ENCODE data around the gene MAP7.
"Not testable (repeated sequence)": the region's sequence is repeated elsewhere in the genome, so short reads cannot be mapped to it uniquely, and the experiment has no call there.

MAP7 gene

DNA sequence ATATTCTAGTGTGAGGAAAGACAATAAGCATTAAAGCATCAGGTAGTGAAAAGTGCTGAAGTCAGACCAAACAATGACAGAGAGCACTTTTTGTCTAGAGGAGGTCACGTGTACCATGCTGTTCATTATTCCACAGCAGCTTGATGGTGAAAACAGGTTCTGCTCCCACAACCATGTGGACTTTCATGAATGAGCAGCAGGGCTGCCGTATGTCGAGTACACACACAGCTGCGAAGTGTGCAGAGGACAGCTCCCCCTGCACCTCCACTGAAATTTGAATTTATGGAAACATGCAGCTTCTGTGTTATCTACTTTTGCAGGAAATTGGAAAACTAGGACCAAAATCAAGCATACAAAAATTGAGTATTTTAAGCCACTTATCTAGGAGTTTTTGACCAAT lies 85.3 kb downstream of the MAP7 start:
- DNase-seq: no peak

DNA sequence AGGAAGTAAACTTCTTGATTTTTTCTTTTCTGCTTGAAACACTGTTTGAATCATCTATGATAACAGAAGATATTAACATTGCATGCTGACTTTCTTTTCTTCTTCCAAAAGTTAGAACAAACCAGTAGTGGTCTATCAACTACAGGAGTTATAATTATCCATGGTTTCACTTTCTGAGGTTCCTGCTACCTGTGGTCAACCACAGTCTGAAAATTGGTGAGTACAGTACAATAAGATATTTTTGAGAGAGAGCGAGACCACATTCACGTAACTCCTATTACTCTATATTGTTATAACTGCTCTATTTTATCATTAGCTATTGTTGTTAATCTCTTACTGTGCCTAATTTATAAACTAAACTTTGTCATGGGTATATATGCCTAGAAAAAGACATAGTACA lies 86.1 kb downstream of the MAP7 start:
- no peak for DNase-seq

DNA sequence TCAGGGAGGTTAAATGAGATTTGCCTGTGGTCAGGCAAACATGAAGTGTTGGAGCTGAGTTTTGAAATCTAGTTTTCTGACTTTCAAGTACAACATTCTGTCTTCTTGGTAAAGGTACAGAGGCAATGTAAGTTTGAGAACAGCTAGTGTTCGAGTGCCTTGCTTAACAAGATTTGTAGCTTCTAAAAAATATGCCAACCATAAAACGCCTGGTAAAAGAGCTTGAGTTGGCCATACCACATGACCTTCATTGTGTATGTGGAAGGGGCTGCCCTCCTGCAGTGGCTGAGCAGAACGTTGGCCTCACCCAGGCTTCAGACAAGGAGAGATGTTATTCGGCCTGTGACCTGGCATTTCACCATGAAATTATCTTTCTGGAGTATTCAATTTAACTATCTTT lies 86.5 kb downstream of the MAP7 start:
- no peak for DNase-seq

DNA sequence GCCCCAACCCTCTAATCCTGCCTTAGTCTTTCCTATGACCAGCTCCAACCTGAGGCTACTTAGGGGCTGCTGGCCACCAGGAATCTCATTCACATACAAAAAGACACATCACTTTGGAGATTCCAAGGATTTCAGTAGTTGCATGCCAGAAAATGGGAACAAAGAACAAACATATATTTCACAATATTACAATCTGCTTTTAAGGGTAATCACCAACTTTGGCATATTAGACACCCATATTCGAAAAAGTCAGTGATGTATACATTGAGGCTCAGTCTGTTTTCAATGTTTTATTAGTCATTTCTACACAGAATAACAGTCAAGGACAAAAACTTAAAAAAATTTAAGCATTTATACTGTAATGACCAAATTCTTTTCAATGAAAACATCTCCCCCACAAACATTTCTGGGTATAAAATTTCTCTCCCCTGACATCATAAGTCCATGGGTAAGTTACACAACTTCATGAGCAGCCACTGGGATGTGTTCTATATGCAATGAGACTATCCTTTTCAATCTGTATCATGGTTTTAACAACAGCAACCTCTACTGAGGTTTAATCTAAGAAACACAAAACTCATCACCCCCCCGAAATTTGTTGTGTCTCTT lies 103.5 kb downstream of the MAP7 start:
- no peak for DNase-seq

DNA sequence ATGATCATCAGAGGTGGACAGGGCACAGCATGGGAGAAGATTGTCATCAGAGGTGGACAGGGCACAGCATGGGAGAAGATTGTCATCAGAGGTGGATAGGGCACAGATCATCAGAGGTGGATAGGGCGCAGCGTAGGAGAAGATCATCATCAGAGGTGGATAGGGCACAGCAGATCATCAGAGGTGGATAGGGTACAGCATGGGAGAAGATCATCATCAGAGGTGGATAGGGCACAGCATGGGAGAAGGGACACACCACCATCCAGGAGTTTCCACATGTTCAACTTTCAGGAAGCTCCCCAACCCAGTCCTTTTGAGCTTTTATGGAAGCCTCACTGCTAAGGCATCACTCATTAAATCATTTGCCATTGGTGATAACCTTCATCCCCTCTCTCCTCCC lies 104.1 kb downstream of the MAP7 start:
- no peak for DNase-seq

DNA sequence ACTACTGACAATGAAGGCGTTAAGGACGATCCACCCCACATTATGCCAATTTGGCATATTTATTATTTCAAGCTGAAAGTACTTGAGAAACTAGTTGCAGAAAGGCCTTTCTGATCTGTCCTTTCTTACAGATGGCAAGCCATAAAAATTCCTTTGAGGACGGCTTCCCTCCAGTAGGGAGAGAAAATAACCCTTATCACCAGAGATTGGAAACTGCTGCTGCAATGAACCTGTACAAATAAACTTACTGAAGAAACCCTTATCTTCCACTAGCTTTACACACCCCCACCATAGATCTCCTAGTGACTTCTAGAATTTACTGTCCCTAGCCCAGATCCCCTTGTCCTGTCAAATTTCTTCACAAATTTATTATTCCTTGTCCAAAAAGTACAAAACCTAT lies 105.2 kb downstream of the MAP7 start:
- DNase-seq: no peak

DNA sequence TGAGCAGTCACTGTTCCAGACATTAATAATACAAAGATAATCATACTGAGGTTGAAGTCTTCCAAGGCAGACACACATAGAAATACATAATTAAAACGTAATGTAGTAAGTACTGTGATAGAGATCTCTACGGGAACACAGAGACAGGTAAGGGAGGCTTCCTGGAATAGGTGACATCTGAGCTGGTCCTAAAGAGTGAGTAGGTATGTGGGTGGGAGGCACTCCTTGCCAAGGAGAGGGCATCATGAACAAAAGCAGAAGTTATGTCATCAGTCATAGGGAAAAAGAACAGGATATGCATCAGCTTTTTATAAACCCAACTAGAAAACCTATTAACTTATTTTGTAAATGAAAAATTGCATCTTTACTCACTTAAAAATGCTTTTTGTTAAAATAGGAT lies 110.0 kb downstream of the MAP7 start:
- no peak for DNase-seq

DNA sequence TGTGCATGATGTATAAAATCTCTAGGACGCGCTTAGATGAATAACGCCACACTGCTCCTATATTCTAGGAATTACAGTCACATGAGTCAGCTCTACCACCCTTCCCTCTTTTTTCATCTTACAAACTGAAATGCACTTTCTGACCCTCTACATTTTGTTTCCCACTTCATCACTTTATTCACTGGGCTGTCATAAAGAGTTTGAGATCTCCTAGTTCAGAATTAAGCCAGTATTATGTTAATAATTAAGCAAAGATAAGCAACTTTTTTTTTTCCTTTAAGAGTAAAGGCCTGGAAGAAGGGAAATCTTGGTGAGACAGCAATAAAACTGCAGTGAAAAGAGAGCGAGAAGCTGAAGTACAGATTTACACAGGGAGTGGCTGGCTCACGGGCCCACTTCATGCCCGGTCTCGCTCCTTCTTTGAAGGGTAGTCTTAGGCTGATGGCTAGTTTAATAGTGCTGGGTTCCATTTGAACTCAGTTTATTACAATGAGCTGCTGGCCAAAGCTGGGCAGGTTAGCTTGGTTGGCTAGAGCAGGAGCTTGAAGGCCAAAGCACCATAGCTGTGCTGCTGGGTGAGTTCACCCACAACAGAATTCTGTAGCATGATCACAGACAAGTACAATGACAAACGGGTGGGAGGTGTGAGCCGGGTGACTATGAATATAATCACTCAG lies 110.6 kb downstream of the MAP7 start:
- DNase-seq: no peak

DNA sequence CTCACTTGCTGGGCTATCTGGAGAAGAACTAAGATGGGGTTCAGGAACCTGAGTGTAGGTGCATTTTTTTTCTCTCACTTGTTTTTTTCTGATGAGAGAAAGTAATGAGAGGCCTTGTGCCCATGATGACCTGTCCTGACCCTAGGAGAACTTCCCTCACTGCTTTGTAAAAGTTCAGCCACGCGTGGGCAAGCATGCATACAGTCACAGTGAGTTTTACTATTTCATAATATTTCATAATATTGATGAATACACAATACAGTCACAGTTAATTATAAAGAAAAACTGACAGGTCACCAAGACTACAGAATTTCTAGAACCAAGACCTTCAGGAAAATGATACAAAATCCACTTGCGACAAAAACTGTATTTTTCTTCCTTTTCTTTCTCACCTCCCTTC lies 111.8 kb downstream of the MAP7 start:
- no peak for DNase-seq

DNA sequence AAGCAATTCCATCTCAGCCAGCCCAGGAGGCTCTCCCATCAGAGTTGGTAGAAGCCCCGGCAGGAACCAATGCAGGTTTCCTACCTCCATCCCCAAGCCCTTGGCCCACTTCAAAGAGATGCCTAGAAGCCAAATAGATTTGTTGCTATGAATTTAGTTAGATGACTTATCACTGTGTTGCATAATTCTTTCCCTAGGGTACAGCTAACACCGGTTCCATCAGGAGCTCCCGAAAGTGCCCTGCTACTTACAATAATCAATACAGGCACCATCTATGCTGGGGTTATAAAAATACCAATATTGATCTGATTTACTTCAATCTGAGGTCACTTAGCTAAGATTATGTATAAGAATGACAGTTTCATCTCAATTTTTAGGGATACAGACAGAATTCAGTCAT lies 113.0 kb downstream of the MAP7 start:
- DNase-seq: no peak

DNA sequence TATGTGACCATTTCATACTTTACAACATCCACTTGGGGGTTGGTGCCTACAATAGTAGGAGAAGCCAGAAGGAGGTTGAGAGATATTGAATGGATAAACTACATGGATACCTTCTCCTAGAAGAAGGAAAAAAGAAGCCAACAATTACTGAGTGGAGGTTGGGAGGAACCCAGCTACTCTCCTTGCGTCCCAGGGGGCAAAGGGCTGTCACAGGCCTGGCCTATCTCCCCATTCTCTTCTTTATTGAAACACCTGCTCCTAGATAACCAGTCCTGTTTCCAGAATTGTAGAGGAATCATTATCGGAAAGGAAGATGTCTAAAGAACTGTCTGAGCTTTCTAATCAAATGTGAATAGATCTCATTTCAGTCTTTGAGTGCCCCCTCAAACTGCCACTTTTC lies 115.1 kb downstream of the MAP7 start:
- no peak for DNase-seq

DNA sequence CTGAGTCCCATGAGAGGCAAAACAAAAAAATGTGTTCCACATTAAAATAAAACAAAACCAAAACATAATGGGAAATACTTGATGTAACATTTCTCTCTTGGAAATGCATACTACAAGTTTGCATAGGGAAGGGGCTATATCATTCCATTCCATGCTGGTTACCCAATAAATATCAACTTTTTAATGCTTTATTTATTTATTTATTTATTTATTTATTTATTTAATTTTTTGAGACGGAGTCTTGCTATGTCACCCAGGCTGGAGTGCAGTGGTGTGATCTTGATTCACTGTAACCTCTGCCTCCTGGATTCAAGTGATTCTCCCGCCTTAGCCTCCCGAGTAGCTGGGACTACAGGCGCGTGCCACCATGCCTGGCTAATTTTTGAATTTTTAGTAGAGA lies 118.9 kb downstream of the MAP7 start:
- not testable (repeated sequence) for DNase-seq

DNA sequence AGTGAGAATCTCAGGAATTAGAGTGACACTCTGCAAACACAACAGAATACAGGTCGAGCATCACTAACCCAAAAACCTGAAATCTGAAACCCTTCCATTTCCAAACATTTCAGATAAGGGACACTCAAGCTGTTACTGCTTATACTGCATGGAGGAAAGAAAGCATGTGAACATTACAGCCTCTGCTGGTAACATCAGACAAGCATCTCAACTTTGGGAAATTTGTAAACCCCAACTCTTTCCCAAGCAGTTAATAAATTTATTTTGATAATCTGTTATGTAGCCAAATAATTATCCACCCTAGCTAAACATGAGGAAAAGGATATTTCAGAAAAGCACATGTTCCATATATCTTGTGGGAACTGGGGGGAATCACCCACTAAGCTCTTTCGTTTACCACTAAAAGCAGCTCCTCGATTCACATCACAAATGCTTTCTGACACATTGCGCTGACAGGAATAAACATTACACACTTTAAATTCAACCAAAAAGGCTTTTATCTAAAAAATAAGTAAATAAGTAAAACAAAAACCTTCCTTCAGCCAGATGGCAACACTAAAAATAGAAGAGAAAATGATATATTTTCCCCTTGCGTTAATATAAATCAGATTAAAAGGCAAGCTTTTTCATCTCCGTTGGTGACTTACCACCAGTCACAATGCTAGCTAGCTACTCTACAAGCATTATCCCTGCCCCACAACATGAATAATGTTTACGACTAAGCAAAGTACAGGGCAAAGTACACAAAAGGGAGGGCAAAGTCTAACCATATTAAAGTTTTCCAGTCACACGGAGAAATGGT lies 120.8 kb downstream of the MAP7 start:
- no peak for DNase-seq

DNA sequence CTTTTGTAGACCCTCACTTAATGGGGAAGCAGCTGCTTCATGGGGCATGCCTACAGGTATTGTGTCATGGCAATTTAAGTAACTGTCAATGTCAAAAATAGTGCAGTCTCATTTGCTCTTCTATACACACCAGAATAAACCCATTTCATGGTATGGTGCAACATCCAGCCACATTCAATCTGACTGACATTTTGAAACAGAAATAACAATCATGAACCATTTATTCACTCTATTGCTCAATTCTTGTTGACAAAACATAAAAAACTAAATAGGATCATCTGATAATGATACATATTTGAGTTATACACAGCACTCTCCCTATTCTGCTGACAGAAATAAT lies 122.9 kb downstream of the MAP7 start:
- no peak for DNase-seq

DNA sequence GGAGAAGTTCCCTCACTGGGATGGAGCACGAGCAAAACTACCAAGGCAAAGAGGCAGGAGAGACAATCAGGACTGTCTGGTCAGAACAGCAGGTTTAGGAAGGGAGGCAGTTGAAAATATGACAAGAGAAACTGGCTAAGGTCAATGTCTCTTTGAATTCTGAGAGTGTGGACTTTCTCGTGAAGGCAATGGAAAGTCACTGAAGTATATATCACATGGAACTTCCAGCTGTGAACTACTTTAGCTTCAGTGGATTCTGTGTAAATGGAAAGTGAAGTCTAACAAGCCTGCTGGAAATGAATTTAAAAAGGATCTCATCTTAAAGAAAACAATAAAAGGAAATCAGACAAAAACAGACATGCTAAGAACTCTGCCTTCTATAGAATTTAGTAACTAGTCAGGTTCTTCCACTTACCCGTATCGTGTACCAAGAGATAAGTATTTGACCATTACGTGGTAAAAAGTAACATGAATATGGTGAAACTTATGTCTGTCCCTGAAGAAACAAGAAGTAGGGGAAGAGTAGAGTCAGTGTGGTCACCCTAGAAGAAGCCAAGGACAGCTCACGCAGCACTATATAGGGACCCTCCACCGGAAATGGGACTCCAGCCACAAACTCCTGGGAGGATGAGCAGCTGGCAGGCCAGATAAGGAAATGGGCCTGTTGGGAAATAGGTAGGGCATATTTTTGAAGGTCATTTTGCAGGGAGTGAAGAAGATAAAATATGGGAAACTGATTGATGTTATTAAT lies 123.4 kb downstream of the MAP7 start:
- DNase-seq: no peak

DNA sequence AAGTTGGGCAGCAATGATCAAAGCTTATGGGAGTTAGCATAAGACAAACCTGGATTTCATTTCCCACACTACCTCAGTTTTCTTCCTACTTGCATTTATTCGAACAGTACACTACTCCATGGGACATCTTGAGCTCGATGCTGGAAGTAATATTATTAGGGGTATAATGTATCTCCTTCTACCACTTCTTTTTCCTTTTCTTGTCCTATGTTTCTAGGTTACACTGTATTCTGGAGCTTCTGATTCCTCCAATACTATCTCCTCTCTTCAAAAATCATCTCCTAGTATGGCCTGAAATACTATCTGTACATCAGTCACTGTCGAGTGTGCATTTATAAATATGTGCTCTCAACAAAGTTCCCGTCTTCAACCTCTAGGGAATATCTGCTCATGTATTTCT lies 124.4 kb downstream of the MAP7 start:
- DNase-seq: no peak

DNA sequence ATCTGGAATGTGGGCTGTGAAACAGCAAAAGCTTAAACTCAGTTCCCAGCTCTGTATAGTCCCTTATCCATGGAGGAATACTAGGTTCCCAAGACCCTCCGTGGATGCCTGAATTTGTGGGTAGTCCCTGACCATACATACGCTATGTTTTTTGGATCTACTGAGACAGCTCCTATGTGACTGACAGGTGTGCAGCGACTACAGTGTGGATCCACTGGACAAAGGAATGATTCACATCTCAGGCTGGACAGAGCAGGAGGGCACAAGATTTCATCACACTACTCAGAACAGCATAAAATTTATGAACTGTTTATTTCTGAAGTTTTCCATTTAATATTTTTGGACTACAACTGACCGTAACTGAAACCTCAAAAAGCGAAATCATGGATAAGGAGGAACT lies 125.3 kb downstream of the MAP7 start:
- no peak for DNase-seq

DNA sequence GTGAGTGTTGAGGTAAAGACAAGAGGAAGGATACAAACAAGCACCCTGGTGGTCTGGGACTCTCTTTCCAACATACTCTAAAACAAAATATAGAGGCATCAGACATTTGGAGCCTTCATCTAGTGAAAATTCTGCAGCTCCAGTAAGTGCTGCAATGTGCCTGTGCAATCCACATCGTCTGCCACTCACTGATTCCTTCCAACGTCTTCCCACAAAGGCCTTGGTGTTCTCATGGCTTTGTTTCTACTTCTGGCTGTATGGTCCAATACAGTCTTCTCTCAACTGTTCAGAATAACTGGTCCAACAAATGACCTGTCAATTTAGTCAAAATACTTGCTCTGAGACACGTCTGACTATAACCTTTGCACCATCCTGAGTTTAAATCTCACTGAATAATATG lies 125.8 kb downstream of the MAP7 start:
- DNase-seq: no peak

DNA sequence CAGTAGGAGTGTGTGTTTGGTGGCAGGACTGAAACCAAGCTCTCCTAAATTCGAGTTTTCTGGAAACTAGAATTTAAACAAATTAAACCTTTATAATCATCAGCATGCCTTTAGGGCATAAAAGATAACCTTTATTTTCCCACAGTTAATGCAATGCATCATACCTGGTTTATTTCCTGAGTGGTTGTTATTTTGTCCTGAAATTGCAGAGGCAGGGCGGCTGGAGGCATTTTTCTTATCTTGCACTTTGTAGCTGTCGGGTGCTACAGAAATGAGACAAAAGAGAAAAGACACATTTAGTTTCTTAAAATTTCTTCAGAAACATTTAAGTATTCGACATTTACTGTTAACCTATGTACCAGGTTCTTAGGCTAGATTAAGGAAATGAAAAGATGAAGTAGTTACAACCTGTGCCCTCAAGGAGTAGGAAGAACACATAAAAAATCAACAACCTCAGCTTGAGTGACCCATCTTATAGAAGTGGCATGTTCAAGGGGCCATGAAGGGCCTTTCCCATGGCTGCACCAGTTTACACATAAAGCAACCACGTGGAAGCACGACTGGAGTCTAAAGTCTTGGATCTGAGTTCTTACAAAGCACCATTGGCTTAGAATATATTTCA lies 128.6 kb downstream of the MAP7 start:
- no peak for DNase-seq

DNA sequence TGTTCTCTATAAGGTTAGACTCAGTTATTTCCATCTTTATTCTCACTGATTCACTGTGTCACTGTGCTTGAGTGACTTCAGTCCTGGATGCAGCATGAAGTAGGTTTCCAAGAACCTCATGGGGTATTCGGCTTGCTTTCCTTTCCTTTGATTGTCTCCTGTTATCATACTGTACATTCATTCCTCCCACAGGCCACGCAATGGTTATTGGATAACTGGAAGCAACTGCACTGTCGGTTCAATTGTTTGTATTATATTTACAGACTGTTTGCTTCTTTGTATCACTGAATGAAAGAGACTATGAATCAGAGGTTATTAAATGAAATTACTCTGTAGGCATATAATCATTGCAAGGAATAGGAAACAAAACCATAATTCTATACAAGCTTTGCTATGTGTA lies 129.4 kb downstream of the MAP7 start:
- no peak for DNase-seq

DNA sequence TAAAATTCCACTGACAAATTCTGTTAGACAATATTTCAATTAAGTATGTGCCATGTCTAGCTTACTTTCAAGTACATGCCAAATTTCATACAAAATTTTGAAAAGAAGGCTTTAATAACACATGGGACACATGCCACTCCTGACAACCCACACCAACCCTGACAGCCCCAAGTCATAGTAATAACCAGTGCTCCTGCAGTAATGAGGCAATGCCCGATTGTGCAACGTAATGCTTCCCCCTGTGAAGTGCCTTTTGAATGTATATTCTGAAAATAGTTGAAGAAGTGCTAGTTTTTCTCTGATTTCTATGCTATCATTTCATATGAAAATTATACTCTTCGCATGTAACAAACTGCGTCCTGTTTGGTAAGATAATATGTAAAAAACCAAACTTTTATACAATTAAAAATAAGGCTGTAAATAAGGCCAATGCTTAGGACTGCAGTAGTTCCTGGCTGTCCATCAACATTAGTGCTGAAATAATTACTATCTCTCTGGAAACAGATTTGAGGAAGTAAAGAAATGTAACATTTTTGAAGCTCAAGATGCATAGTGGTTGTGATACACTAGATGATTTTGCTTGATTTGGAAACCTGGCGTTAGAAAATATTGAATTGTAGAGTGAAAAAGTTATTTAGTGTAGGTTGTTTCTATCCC lies 134.7 kb downstream of the MAP7 start:
- DNase-seq: no peak

DNA sequence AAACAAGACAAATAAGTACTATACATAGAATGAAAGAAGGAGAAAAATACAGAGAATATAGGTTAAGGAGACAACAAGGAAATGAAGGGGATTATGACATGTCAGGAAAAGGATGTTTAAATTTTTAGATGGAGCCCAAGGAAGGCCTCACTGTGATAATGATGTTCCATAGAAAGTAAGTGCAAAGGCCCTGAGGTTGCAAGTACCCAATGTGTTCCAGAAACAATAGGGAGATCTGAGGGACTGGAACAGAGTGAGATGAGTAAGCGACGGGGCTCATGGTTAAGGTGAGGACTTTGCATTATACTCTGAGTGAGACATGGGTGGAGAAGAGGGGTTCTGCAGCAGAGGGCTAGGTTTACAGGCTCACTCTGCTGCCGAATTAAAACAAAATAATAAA lies 137.8 kb downstream of the MAP7 start:
- no peak for DNase-seq
